Measurements from ENCODE around the gene MAPK9.
"Not testable (repeated sequence)": the region's sequence is repeated elsewhere in the genome, so short reads cannot be mapped to it uniquely, and the experiment has no call there.

The MAPK9 gene

GRCh38 chr5:180304431-180305375, 12.8 kb upstream of the MAPK9 start:
- no peaks in the 10 kb centered on the region for H3K27me3 ChIP-seq (ENCODE audit: insufficient read depth, low read length)
- peaks cover 86% of the 10 kb centered on the region for H3K36me3 ChIP-seq (ENCODE audit: insufficient read depth, low read length)
- H3K27ac ChIP-seq (ENCODE audit: low read depth, low read length): no peak overlapping the region
- H3K4me1 ChIP-seq (ENCODE audit: insufficient read depth, low read length): no peaks in the 10 kb centered on the region
- no peak overlapping the region for H3K9ac ChIP-seq (ENCODE audit: low read depth, low read length)
- WGBS: 95% methylated on average over 18 of the region's 18 CpGs
- no peaks in the 10 kb centered on the region for H3K9me3 ChIP-seq (ENCODE audit: insufficient read depth, low read depth, low read length)
- no peak overlapping the region for H3K4me3 ChIP-seq (ENCODE audit: low read length)

- Histone ChIP-seq H3K9ac (ENCODE audit: low read depth, low read length) (no peak overlapping the region), H3K4me1 (ENCODE audit: insufficient read depth, low read length) (no peaks in the 10 kb centered on the region), H3K4me3 (ENCODE audit: low read length) (no peak overlapping the region), H3K9me3 (ENCODE audit: insufficient read depth, low read depth, low read length) (no peaks in the 10 kb centered on the region), H3K27ac (ENCODE audit: low read depth, low read length) (no peak overlapping the region), H3K36me3 (ENCODE audit: insufficient read depth, low read length) (peaks cover 79% of the 10 kb centered on the region), H3K27me3 (ENCODE audit: insufficient read depth, low read length) (no peaks in the 10 kb centered on the region)
- WGBS: 94% methylated on average over 4 of the region's 4 CpGs
These were observed 12.1 kb upstream of the MAPK9 start for GRCh38 chr5:180304016-180304292.

DNA sequence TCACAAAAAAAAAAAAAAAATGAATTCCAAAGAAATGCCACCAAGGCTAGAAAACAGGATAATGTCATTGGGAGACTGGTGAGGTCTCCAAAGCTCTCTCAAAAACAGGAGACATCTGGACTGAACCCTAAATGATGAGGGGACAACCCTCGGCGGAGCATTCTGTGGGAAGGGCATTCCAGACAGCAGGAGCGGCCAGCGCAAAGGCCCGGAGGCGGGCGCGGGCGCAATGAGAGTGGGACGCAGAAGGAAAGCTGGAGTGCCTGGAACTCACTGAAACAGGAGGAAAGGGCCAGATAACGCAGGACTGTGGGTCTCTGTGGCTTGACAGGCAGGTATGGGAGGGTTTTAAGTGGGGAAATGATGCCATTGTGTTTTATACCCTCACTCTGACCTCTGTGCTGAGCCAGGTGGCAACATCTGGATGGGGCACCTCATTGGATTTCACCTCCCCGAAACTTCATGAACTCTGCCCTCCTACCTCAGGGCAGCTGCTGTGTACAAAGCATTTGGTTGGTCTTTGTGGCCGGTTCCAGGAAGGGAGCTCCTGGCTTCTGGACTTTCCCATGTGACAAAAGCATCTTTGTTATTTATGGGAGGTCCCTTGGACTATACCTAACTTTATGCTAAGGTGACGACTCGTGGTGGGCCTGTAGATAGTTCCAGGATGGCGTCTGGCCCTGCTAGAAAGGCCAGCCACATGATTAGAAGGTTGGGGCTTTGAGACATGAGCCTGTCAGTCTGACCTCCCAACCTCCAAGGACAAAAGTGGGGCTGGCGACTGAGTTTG, 11.5 kb upstream of the MAPK9 start:
- H3K9ac ChIP-seq (ENCODE audit: low read depth, low read length): no peak overlapping the region
- no peaks in the 10 kb centered on the region for H3K4me1 ChIP-seq (ENCODE audit: insufficient read depth, low read length)
- WGBS: 96% methylated on average over 17 of the region's 17 CpGs
- H3K4me3 ChIP-seq (ENCODE audit: low read length): no peak overlapping the region
- no peaks in the 10 kb centered on the region for H3K27me3 ChIP-seq (ENCODE audit: insufficient read depth, low read length)
- H3K9me3 ChIP-seq (ENCODE audit: insufficient read depth, low read depth, low read length): no peaks in the 10 kb centered on the region
- peaks cover 75% of the 10 kb centered on the region for H3K36me3 ChIP-seq (ENCODE audit: insufficient read depth, low read length)
- no peak overlapping the region for H3K27ac ChIP-seq (ENCODE audit: low read depth, low read length)

DNA sequence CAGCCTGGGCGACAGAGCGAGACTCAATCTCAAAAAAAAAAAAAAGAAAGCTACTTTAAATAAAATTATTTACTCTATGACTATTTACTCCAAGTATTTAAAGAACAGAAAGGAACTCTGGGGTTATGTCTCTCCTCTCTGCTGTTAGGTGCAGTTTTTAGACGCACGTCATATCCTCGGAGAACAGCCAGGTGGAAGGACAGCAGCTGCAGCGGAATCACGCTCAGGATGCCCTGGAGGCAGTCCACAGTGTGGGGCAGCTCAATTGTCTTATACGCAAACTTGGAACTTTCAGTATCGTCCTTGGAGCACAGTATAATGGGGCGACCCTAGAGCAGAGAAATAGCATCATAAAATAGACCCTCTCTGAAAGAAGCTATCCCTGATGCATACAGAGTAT, 10.4 kb upstream of the MAPK9 start:
- Histone ChIP-seq H3K9me3 (ENCODE audit: insufficient read depth, low read depth, low read length) (no peaks in the 10 kb centered on the region), H3K4me3 (ENCODE audit: low read length) (no peak overlapping the region), H3K36me3 (ENCODE audit: insufficient read depth, low read length) (peaks cover 67% of the 10 kb centered on the region), H3K27me3 (ENCODE audit: insufficient read depth, low read length) (no peaks in the 10 kb centered on the region), H3K9ac (ENCODE audit: low read depth, low read length) (no peak overlapping the region), H3K4me1 (ENCODE audit: insufficient read depth, low read length) (no peaks in the 10 kb centered on the region), H3K27ac (ENCODE audit: low read depth, low read length) (no peak overlapping the region)
- 97% methylated on average over 8 of the region's 10 CpGs for WGBS

- Histone ChIP-seq H3K9ac (ENCODE audit: low read depth, low read length) (no peak overlapping the region), H3K4me3 (ENCODE audit: low read length) (no peak overlapping the region), H3K4me1 (ENCODE audit: insufficient read depth, low read length) (no peaks in the 10 kb centered on the region), H3K27me3 (ENCODE audit: insufficient read depth, low read length) (no peaks in the 10 kb centered on the region), H3K36me3 (ENCODE audit: insufficient read depth, low read length) (peaks cover 59% of the 10 kb centered on the region), H3K9me3 (ENCODE audit: insufficient read depth, low read depth, low read length) (no peaks in the 10 kb centered on the region), H3K27ac (ENCODE audit: low read depth, low read length) (no peak overlapping the region)
- 91% methylated on average over 4 of the region's 4 CpGs for WGBS
These were observed 9.4 kb upstream of the MAPK9 start for GRCh38 chr5:180301253-180301652.

DNA sequence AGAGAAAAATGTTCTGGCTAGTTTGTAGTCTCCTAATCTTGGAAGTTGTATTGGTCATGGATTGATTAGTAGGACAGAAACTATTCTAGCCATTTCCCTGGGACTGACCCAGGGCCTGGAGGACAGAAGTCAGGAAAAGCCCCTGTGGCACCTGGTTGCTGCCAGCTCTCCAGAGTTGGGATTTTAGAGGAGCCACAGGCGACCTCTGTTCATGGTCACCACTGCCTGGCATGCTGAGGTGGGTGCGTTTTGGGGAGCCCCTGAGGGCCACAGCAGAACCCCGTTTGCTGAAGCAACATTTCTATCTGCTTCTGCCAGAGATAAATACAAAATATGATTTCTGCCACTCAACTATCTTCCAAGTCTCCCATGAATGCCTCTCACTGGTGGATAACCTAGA, 7.6 kb upstream of the MAPK9 start:
- no peaks in the 10 kb centered on the region for H3K27me3 ChIP-seq (ENCODE audit: insufficient read depth, low read length)
- no peak overlapping the region for H3K27ac ChIP-seq (ENCODE audit: low read depth, low read length)
- no peaks in the 10 kb centered on the region for H3K9me3 ChIP-seq (ENCODE audit: insufficient read depth, low read depth, low read length)
- WGBS: 96% methylated on average over 3 of the region's 3 CpGs
- H3K36me3 ChIP-seq (ENCODE audit: insufficient read depth, low read length): peaks cover 42% of the 10 kb centered on the region
- no peak overlapping the region for H3K9ac ChIP-seq (ENCODE audit: low read depth, low read length)
- 0 out of 2 replicates have a peak, but pooled peaks cover 6% of the 10 kb centered on the region for H3K4me1 ChIP-seq (ENCODE audit: insufficient read depth, low read length)
- no peak overlapping the region for H3K4me3 ChIP-seq (ENCODE audit: low read length)

DNA sequence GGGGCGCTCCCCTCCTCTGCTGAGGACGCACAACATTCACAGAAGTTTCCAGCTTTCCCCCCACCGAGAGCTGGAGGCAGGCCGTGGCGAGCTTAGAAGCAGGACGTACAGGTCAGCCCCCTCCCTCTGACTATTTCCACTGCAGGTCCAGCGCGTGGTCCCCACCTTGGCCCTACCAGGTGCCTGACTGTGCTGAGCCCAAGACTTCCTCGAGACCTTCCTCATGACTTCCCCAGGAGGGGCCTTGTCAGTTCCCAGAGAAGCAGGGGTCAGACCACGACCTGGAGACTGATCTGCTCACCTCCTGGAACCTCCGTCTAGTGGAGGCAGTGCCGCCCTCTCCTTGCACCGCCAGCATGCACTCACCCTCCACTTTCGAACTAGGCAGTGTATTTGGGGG, 7.1 kb upstream of the MAPK9 start:
- not testable (repeated sequence) for H3K27ac ChIP-seq (ENCODE audit: low read depth, low read length); H3K9ac ChIP-seq (ENCODE audit: low read depth, low read length); H3K27me3 ChIP-seq (ENCODE audit: insufficient read depth, low read length); H3K4me3 ChIP-seq (ENCODE audit: low read length); H3K9me3 ChIP-seq (ENCODE audit: insufficient read depth, low read depth, low read length); H3K4me1 ChIP-seq (ENCODE audit: insufficient read depth, low read length)
- WGBS: 93% methylated on average over 14 of the region's 14 CpGs
- H3K36me3 ChIP-seq (ENCODE audit: insufficient read depth, low read length): peaks cover 36% of the 10 kb centered on the region

DNA sequence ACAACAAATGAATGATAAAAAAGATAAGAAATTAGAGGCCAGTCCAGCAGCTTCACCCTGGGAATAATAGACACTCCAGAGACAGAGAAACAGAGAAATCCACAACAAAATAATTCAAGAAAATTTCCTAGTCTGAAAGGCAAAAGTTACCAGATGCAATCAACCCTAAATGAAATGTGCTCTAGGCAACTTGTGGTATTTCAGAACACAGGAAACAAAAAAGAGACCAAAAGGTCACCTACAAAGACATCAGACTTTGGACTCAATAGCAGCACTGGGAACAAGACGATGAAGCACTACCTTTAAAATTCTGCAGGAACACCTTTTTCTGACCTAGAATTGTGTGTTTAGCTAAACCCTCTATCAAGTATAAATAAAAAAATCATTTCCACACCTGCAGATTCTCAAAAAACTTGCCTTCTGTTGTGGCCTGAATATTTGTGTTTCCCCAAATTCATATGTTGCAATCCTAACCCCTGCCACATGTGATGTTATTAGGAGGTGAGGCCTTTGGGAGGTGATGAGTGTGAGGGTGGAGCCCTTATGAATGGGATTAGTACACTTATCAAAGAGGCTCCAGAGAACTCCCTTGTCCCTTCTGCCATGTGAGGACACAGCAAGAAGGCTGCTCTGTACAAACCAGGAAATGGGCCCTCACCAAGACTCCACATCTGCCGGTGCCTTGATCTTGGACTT, 5.9 kb upstream of the MAPK9 start:
- Histone ChIP-seq H3K4me3 (ENCODE audit: low read length) (no peak overlapping the region), H3K9me3 (ENCODE audit: insufficient read depth, low read depth, low read length) (no peaks in the 10 kb centered on the region), H3K36me3 (ENCODE audit: insufficient read depth, low read length) (peaks cover 26% of the 10 kb centered on the region), H3K27ac (ENCODE audit: low read depth, low read length) (no peak overlapping the region), H3K27me3 (ENCODE audit: insufficient read depth, low read length) (no peaks in the 10 kb centered on the region), H3K4me1 (ENCODE audit: insufficient read depth, low read length) (peaks cover 9% of the 10 kb centered on the region; the same call in 1 of the 2 replicates), H3K9ac (ENCODE audit: low read depth, low read length) (no peak overlapping the region)
- 89% methylated on average over 2 of the region's 2 CpGs for WGBS

DNA sequence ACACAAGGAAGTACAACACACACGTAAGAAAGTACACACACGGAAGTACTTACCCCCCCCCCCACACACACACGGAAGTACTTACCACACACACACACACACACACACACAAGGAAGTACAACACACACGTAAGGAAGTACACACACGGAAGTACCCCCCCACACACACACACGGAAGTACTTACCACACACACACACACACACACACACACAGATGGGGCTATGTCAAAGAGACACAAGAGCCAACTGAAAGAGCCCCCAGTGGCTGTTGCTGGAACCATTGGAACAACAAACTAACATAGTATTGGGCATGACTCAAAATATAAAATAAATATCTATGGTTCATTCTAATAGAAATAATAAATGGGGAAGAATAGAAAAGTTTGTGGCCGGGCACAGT, 4.9 kb upstream of the MAPK9 start:
- peaks cover 17% of the 10 kb centered on the region for H3K36me3 ChIP-seq (ENCODE audit: insufficient read depth, low read length)
- no peak overlapping the region for H3K9ac ChIP-seq (ENCODE audit: low read depth, low read length)
- H3K27ac ChIP-seq (ENCODE audit: low read depth, low read length): no peak overlapping the region
- no peaks in the 10 kb centered on the region for H3K9me3 ChIP-seq (ENCODE audit: insufficient read depth, low read depth, low read length)
- H3K4me3 ChIP-seq (ENCODE audit: low read length): no peak overlapping the region
- H3K27me3 ChIP-seq (ENCODE audit: insufficient read depth, low read length): no peaks in the 10 kb centered on the region
- 77% methylated on average over 4 of the region's 7 CpGs for WGBS
- peaks cover 9% of the 10 kb centered on the region; the same call in 1 of the 2 replicates for H3K4me1 ChIP-seq (ENCODE audit: insufficient read depth, low read length)

GRCh38 chr5:180294913-180295555, 3.2 kb upstream of the MAPK9 start:
- Histone ChIP-seq H3K4me3 (ENCODE audit: low read length) (no peak overlapping the region), H3K27ac (ENCODE audit: low read depth, low read length) (no peak overlapping the region), H3K27me3 (ENCODE audit: insufficient read depth, low read length) (no peaks in the 10 kb centered on the region), H3K36me3 (ENCODE audit: insufficient read depth, low read length) (no peaks in the 10 kb centered on the region), H3K9me3 (ENCODE audit: insufficient read depth, low read depth, low read length) (no peaks in the 10 kb centered on the region), H3K4me1 (ENCODE audit: insufficient read depth, low read length) (peaks cover 9% of the 10 kb centered on the region; the same call in 1 of the 2 replicates), H3K9ac (ENCODE audit: low read depth, low read length) (no peak overlapping the region)
- WGBS: 94% methylated on average over 10 of the region's 10 CpGs
